HG03025 (cell line): Measurements from ENCODE around the gene COASY.

Experiments used
- ATAC-seq: cut with Tn5 transposase; IDR thresholded peaks from one replicate; pipeline ENCODE4 v1.9.1; 2021; ENCODE audit warnings: mild to moderate bottlenecking, moderate library complexity; ENCODE audit not compliant: unreplicated experiment, low FRiP score

Gene COASY

GRCh38 chr17:42609182-42609813 lies 47.4 kb downstream of the COASY start, which contains the start of the genes RETREG3 and TUBG1:
RETREG3 (minus strand) TSS chr17:42609374; CDS start chr17:42609324, 50 bp downstream.
TUBG1 (plus strand) TSS chr17:42609683; CDS start chr17:42609738, 55 bp downstream.
- peak; percentile 72 for ATAC-seq

- ATAC-seq, result peak; percentile 6
Observed at GRCh38 chr17:42609814-42610801, 48.2 kb downstream of the COASY start.

- no peak for ATAC-seq
Observed at GRCh38 chr17:42612013-42612412, 50.1 kb downstream of the COASY start.

- ATAC-seq, result no peak
Observed at GRCh38 chr17:42613699-42614295, 51.8 kb downstream of the COASY start.
